ENCODE data around the gene JMJD1C.

Gene JMJD1C

DNA sequence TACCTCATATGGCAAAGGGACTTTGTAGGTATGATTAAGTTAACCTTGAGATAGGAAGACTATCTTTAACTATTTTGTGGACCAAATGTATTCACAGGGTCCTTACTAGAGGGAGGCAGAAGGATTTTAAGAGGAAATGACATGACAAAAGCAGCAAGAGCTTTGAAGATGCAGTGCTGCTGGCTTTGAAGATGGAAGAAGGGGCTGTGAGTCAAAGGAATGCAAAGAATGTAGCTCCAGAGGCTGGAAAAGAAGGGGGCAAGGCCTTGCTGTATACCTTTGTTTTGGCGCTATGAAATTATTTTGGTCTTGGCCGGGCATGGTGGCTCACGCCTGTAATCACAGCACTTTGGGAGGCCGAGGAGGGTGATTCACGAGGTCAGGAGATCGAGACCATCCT, 335.9 kb downstream of the JMJD1C start:
- TF ChIP-seq CTCF (IDR thresholded peaks at IDR 0.05; ENCODE audit: borderline replicate concordance, control extremely low read depth, extremely low read depth, insufficient read depth, missing control alignments), result no peak
- no peak for DNase-seq (ENCODE audit: low spot score)
- in situ Hi-C loops (cut with MboI; ENCODE audit: low sequenced_read_pairs, unreplicated experiment), result no loop called here

DNA sequence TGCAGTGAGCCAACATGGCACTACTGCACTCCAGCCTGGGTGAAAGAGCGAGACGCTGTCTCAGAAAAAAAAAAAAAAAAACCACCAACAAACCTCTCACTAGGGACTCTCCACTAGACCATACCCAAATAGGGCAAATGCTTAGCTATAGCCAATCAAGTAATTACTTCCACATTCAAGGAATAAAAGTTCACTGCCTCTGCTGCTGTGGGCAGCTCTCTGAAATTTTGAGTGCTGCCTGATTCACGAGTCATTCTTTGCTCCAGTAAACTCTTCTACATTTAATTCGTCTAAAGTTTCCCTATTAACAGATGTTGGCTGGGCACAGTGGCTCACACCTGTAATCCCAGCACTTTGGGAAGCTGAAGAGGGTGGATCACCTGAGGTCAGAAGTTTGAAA, 337.3 kb downstream of the JMJD1C start:
- in situ Hi-C loops (cut with MboI; ENCODE audit: low sequenced_read_pairs, unreplicated experiment), result no loop called here
- no peak for DNase-seq (ENCODE audit: low spot score)
- TF ChIP-seq CTCF (IDR thresholded peaks at IDR 0.05; ENCODE audit: borderline replicate concordance, control extremely low read depth, extremely low read depth, insufficient read depth, missing control alignments), result no peak

DNA sequence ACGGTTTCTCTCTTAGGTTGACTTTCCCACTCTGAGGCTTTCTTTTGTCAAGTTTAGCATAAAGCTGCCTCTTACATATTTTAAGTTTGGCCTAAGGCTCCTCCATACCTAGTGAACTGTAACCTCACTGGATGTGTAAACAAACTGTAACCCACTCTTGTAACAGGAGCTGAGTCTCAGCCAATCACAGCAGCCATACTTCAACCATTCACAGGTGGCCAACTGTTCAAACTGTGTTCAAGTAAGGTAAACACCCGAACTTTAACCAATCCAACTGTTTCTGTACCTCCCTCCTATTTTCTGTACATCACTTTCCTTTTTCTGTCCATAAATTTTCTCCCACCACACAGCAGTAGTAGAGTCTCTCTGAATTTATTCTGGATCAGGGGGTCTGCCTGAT, 340.3 kb downstream of the JMJD1C start:
- DNase-seq (ENCODE audit: low spot score), result no peak
- no peak for TF ChIP-seq CTCF (IDR thresholded peaks at IDR 0.05; ENCODE audit: borderline replicate concordance, control extremely low read depth, extremely low read depth, insufficient read depth, missing control alignments)
- in situ Hi-C loops (cut with MboI; ENCODE audit: low sequenced_read_pairs, unreplicated experiment), result no loop called here

DNA sequence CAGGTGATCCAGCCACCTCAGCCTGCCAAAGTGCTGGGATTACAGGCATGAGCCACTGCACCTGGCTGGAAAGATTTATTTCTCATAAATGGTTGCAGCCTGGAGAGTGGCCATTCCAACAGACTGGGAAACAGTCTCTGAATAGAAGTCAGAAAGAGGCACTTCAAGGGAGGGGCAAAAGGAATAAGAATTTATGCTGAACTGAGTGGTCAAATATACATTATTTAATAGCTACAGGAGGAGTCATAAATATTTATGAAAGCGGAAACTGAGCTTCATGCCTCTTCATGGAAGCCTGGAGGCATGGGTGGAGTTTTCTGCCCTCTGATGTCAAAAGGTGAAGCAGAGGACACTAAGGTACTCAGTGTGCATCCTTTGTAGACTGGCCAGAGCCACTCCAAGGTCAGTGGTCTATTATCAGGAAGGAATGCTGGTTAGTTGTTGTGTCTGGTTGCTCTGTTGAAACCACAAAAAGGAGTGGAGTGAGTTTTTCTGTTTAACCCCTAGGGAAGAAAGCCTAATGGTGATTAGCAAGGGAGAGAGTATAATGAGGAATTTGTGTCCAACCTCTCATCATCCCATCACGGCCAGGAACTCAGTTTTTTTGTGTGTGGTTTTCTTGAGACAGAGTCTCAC, 341.9 kb downstream of the JMJD1C start:
- DNase-seq (ENCODE audit: low spot score), result no peak
- in situ Hi-C loops (cut with MboI; ENCODE audit: low sequenced_read_pairs, unreplicated experiment), result no loop called here
- no peak for TF ChIP-seq CTCF (IDR thresholded peaks at IDR 0.05; ENCODE audit: borderline replicate concordance, control extremely low read depth, extremely low read depth, insufficient read depth, missing control alignments)

DNA sequence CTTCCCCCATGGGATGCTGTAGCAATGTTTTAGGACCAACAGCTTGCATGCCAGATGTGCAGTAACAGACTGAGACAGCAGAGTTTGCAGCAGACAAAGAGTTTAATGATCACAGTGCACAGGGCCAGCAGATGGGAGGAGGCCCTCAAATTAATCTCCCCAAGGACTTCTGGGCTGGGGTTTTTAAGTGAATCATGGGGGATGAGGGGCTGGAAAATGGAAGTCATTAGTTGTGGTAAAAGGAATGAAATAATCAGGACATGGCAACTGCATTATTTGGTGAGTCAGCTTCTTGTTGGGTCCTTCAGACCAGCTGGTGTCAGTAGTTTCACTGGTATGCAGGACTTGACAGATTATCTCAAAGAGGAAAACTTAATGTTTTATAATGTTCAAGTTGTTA, 345.2 kb downstream of the JMJD1C start:
- DNase-seq (ENCODE audit: low spot score), result no peak
- no peak for TF ChIP-seq CTCF (IDR thresholded peaks at IDR 0.05; ENCODE audit: borderline replicate concordance, control extremely low read depth, extremely low read depth, insufficient read depth, missing control alignments)
- in situ Hi-C loops (cut with MboI; ENCODE audit: low sequenced_read_pairs, unreplicated experiment), result no loop called here

GRCh38 chr10:63119041-63119440, 346.7 kb downstream of the JMJD1C start:
- in situ Hi-C loops (cut with MboI; ENCODE audit: low sequenced_read_pairs, unreplicated experiment), result no loop called here
- TF ChIP-seq CTCF (IDR thresholded peaks at IDR 0.05; ENCODE audit: borderline replicate concordance, control extremely low read depth, extremely low read depth, insufficient read depth, missing control alignments), result no peak
- DNase-seq (ENCODE audit: low spot score), result no peak

Measured in GM13976 (cell line).